Measurements from ENCODE around the gene PRDM9. TPM values are rescaled to one million over a fixed set of nuclear protein-coding genes. Genes with fewer than 3 reads are reported as not detected.

PRDM9 gene
- polyA plus RNA-seq (2011; rRNA removed) = not detected in 2 replicates
- not detected in 2 replicates for polyA minus RNA-seq (2011; rRNA and poly(A)+ RNA removed)

- H3K4me3 ChIP-seq (ENCODE audit: low read depth, low read length) = no peak within 1 kb of the TSS
Measured at GRCh38 chr5:23507278-23507685, at the start of gene PRDM9. Gene PRDM9, plus strand, starts transcription at chr5:23507609. Its CDS starts 1,425 bp downstream, at chr5:23509034.

GRCh38 chr5:23457780-23458179 lies 49.6 kb upstream of the PRDM9 start:
- CTCF ChIA-PET = no interaction called here
- POLR2A ChIA-PET = no interaction called here
- Histone ChIP-seq H3K27me3 (ENCODE audit: control insufficient read depth, insufficient read depth, low read length) (no peaks in the 10 kb centered on the region), H3K4me3 (ENCODE audit: low read depth, low read length) (no peak overlapping the region), H3K9me3 (ENCODE audit: control insufficient read depth, insufficient read depth, low read length) (peaks cover 7% of the 10 kb centered on the region), H3K27ac (ENCODE audit: low read depth, low read length) (no peak overlapping the region)
- no peak for DNase-seq (ENCODE audit: low read depth, low spot score)
- no peak for TF ChIP-seq CTCF (IDR thresholded peaks at IDR 0.05; ENCODE audit: low read depth, low read length)

More at GRCh38 chr5:23507278-23507685, at the start of gene PRDM9:
- ChIA-PET POLR2A (no interaction called here), CTCF (no interaction called here)
- Histone ChIP-seq H3K27ac (ENCODE audit: low read depth, low read length) (no peak within 1 kb of the TSS), H3K9me3 (ENCODE audit: control insufficient read depth, insufficient read depth, low read length) (peaks cover 30% of the 10 kb centered on the region), H3K27me3 (ENCODE audit: control insufficient read depth, insufficient read depth, low read length) (no peaks in the 10 kb centered on the region)
- DNase-seq (ENCODE audit: low read depth, low spot score) = no peak
- no peak for TF ChIP-seq CTCF (IDR thresholded peaks at IDR 0.05; ENCODE audit: low read depth, low read length)

- Histone ChIP-seq H3K4me3 (ENCODE audit: low read depth, low read length) (no peak overlapping the region), H3K9me3 (ENCODE audit: control insufficient read depth, insufficient read depth, low read length) (peaks cover 7% of the 10 kb centered on the region), H3K27me3 (ENCODE audit: control insufficient read depth, insufficient read depth, low read length) (no peaks in the 10 kb centered on the region), H3K27ac (ENCODE audit: low read depth, low read length) (no peak overlapping the region)
- DNase-seq (ENCODE audit: low read depth, low spot score) = no peak
- CTCF ChIA-PET = no interaction called here
- TF ChIP-seq CTCF (IDR thresholded peaks at IDR 0.05; ENCODE audit: low read depth, low read length) = no peak
- POLR2A ChIA-PET = no interaction called here
Measured at GRCh38 chr5:23459214-23459613, 48.2 kb upstream of the PRDM9 start.

- Histone ChIP-seq H3K4me3 (ENCODE audit: low read depth, low read length) (no peak overlapping the region), H3K9me3 (ENCODE audit: control insufficient read depth, insufficient read depth, low read length) (peaks cover 4% of the 10 kb centered on the region), H3K27me3 (ENCODE audit: control insufficient read depth, insufficient read depth, low read length) (no peaks in the 10 kb centered on the region), H3K27ac (ENCODE audit: low read depth, low read length) (no peak overlapping the region)
- DNase-seq (ENCODE audit: low read depth, low spot score) = no peak
- ChIA-PET POLR2A (no interaction called here), CTCF (no interaction called here)
- TF ChIP-seq CTCF (IDR thresholded peaks at IDR 0.05; ENCODE audit: low read depth, low read length) = no peak
Measured at GRCh38 chr5:23461576-23461975, 45.8 kb upstream of the PRDM9 start.

GRCh38 chr5:23466401-23466912 lies 41.0 kb upstream of the PRDM9 start:
- DNase-seq (ENCODE audit: low read depth, low spot score) = no peak
- ChIA-PET POLR2A (no interaction called here), CTCF (no interaction called here)
- Histone ChIP-seq H3K4me3 (ENCODE audit: low read depth, low read length) (no peak overlapping the region), H3K27me3 (ENCODE audit: control insufficient read depth, insufficient read depth, low read length) (no peaks in the 10 kb centered on the region), H3K9me3 (ENCODE audit: control insufficient read depth, insufficient read depth, low read length) (peaks cover 4% of the 10 kb centered on the region), H3K27ac (ENCODE audit: low read depth, low read length) (no peak overlapping the region)
- TF ChIP-seq CTCF (IDR thresholded peaks at IDR 0.05; ENCODE audit: low read depth, low read length) = no peak
